Fibroblast of the aortic adventitia (primary cell): ENCODE data around the gene DPPA4. TPM values are rescaled to one million over a fixed set of nuclear protein-coding genes. Genes with fewer than 3 reads are reported as not detected.
"Not testable (repeated sequence)": the region's sequence is repeated elsewhere in the genome, so short reads cannot be mapped to it uniquely, and the experiment has no call there.

ENCODE experiments used
- DNase-seq: peaks from one replicate; pipeline ENCODE4 v3.0.0-alpha.2; 2010; ENCODE audit warnings: low read depth
- H3K4me3 ChIP-seq: 2 replicates; pipeline ENCODE4 v1.5.1; 2011; ENCODE audit warnings: low read depth, mild to moderate bottlenecking, control low read depth, low read length, moderate library complexity
- CTCF ChIP-seq: IDR thresholded peaks from 2 replicates; pipeline ENCODE4 v1.5.1; 2011; ENCODE audit warnings: mild to moderate bottlenecking, low read length, control low read depth, inconsistent platforms; ENCODE audit not compliant: insufficient read depth
- total RNA-seq: library from RNA; depleted of rRNA; stranded (reverse); fragments of >200 nt; gene quantifications from 2 replicates; pipeline ENCODE4 v1.2.3, GENCODE V29; 2012; ENCODE audit warnings: low replicate concordance

DPPA4 gene
- total RNA-seq, 1 donor = not detected

GRCh38 chr3:109372639-109373038 lies 35.3 kb upstream of the DPPA4 start:
- no peak for TF ChIP-seq CTCF
- no peak for DNase-seq
- no peak overlapping the region for H3K4me3 ChIP-seq

GRCh38 chr3:109369510-109369909 lies 32.2 kb upstream of the DPPA4 start:
- DNase-seq = no peak
- no peak for TF ChIP-seq CTCF
- no peak overlapping the region for H3K4me3 ChIP-seq

- no peak for TF ChIP-seq CTCF
- H3K4me3 ChIP-seq = no peak overlapping the region
- DNase-seq = no peak
Measured at GRCh38 chr3:109364088-109364487, 26.7 kb upstream of the DPPA4 start.

GRCh38 chr3:109363634-109364033 lies 26.3 kb upstream of the DPPA4 start:
- no peak for TF ChIP-seq CTCF
- no peak for DNase-seq
- no peak overlapping the region for H3K4me3 ChIP-seq

GRCh38 chr3:109362823-109363222 lies 25.5 kb upstream of the DPPA4 start:
- TF ChIP-seq CTCF = no peak
- no peak for DNase-seq
- no peak overlapping the region for H3K4me3 ChIP-seq

- not testable (repeated sequence) for DNase-seq, H3K4me3 ChIP-seq
Measured at GRCh38 chr3:109358809-109359208, 21.5 kb upstream of the DPPA4 start.

GRCh38 chr3:109356442-109357155 lies 19.3 kb upstream of the DPPA4 start:
- DNase-seq = no peak
- no peak for TF ChIP-seq CTCF
- no peak overlapping the region for H3K4me3 ChIP-seq
